WTC11 (cell line): ENCODE measurements around the gene NLRP3. TPM values are rescaled to one million over a fixed set of nuclear protein-coding genes. Genes with fewer than 3 reads are reported as not detected.
"Not testable (repeated sequence)": the region's sequence is repeated elsewhere in the genome, so short reads cannot be mapped to it uniquely, and the experiment has no call there.

Experiments used
- ATAC-seq: fragments of 200-7000 bp; cut with Tn5 transposase; 2 replicates; pipeline ENCODE4 v1.10.0; 2021; ENCODE audit warnings: mild to moderate bottlenecking, moderate library complexity
- CTCF ChIA-PET: fragments of 300-600 bp; sonication (Branson Sonifier 250); formaldehyde crosslinking; loops from one replicate; lab custom pipeline; 2021; ENCODE audit warnings: antibody characterized with exemption; lab: Charles Lee
- POLR2A ChIA-PET: fragments of 350-600 bp; sonication (Branson Sonifier 250); formaldehyde crosslinking; loops from one replicate; lab custom pipeline; 2021; ENCODE audit warnings: antibody characterized with exemption; lab: Charles Lee
- DNase-seq: peaks from one replicate; pipeline ENCODE4 v3.0.0; 2021; ENCODE audit warnings: low spot score
- H3K27ac Mint-ChIP-seq: 2 replicates; pipeline ENCODE4 v1.8.0; 2021; ENCODE audit warnings: mixed read lengths
- H3K27me3 Mint-ChIP-seq: 2 replicates; pipeline ENCODE4 v1.8.0; 2021; ENCODE audit warnings: low read depth, mild to moderate bottlenecking, moderate library complexity, mixed read lengths
- H3K36me3 Mint-ChIP-seq: 2 replicates; pipeline ENCODE4 v1.8.0; 2021; ENCODE audit warnings: mixed read lengths
- H3K4me1 Mint-ChIP-seq: 2 replicates; pipeline ENCODE4 v1.8.0; 2022; ENCODE audit warnings: mixed read lengths
- H3K4me3 Mint-ChIP-seq: 2 replicates; pipeline ENCODE4 v1.8.0; 2021; ENCODE audit warnings: mild to moderate bottlenecking, moderate library complexity, mixed read lengths
- H3K9me3 Mint-ChIP-seq: 2 replicates; pipeline ENCODE4 v1.8.0; 2021; ENCODE audit warnings: mixed read lengths
- EMX1 ChIP-seq: fragments of 250-450 bp; sonication (Bioruptor Pico); IDR thresholded peaks from 2 replicates; pipeline ENCODE4 v1.8.0; 2021; ENCODE audit warnings: mild to moderate bottlenecking
- ETV6 ChIP-seq: sonication (generic); formaldehyde crosslinking; IDR thresholded peaks from 2 replicates; pipeline ENCODE4 v1.8.1; 2022; ENCODE audit warnings: mild to moderate bottlenecking, missing genetic modification reagents
- FOXJ3 ChIP-seq: sonication (generic); formaldehyde crosslinking; IDR thresholded peaks from 2 replicates; pipeline ENCODE4 v1.9.0; 2021; ENCODE audit warnings: missing genetic modification reagents, mild to moderate bottlenecking, borderline replicate concordance
- FOXK1 ChIP-seq: sonication (generic); formaldehyde crosslinking; IDR thresholded peaks from 2 replicates; pipeline ENCODE4 v1.8.0; 2022; ENCODE audit warnings: mild to moderate bottlenecking, moderate library complexity, missing genetic modification reagents
- JUN ChIP-seq: sonication (generic); formaldehyde crosslinking; IDR thresholded peaks from 2 replicates; pipeline ENCODE4 v1.8.0; 2023; ENCODE audit warnings: mild to moderate bottlenecking, missing genetic modification reagents
- NFE2L1 ChIP-seq: sonication (generic); formaldehyde crosslinking; IDR thresholded peaks from 2 replicates; pipeline ENCODE4 v1.8.1; 2023; ENCODE audit warnings: missing genetic modification reagents
- SMAD3 ChIP-seq: sonication (generic); formaldehyde crosslinking; IDR thresholded peaks from 2 replicates; pipeline ENCODE4 v1.8.0; 2022; ENCODE audit warnings: missing genetic modification reagents, mild to moderate bottlenecking, borderline replicate concordance
- SOX15 ChIP-seq: fragments of 250-450 bp; sonication (Bioruptor Pico); IDR thresholded peaks from 2 replicates; pipeline ENCODE4 v1.9.0; 2021; ENCODE audit warnings: mild to moderate bottlenecking
- TCF7 ChIP-seq: sonication (generic); formaldehyde crosslinking; IDR thresholded peaks from 2 replicates; pipeline ENCODE4 v1.8.0; 2022; ENCODE audit warnings: mild to moderate bottlenecking, low read depth, missing genetic modification reagents, moderate library complexity
- ZNF423 ChIP-seq: fragments of 250-450 bp; sonication (Bioruptor Pico); IDR thresholded peaks from 2 replicates; pipeline ENCODE4 v2.1.2; 2022; ENCODE audit warnings: mild to moderate bottlenecking, moderate library complexity
- ZNF671 ChIP-seq: fragments of 250-450 bp; sonication (Bioruptor Pico); IDR thresholded peaks from 2 replicates; pipeline ENCODE4 v1.8.0; 2021; ENCODE audit warnings: mild to moderate bottlenecking
- total RNA-seq: library from RNA; stranded (reverse); gene quantifications from 3 replicates; pipeline ENCODE4 v1.2.3, GENCODE V29; 2021
- TF ChIP-seq, protein P1 (sequence below): sonication (generic); formaldehyde crosslinking; IDR thresholded peaks from 2 replicates; pipeline ENCODE4 v1.8.0; 2023; ENCODE audit warnings: missing genetic modification reagents, mild to moderate bottlenecking, borderline replicate concordance
- TF ChIP-seq, protein P2 (sequence below): sonication (generic); formaldehyde crosslinking; IDR thresholded peaks from 2 replicates; pipeline ENCODE4 v1.8.1; 2023; ENCODE audit warnings: mild to moderate bottlenecking, moderate library complexity, missing genetic modification reagents
- TF ChIP-seq, protein P3 (sequence below): fragments of 250-450 bp; sonication (Bioruptor Pico); IDR thresholded peaks from 2 replicates; pipeline ENCODE4 v1.9.0; 2021; ENCODE audit warnings: mild to moderate bottlenecking, borderline replicate concordance

Gene NLRP3
- total RNA-seq, 1 experiment from 2014 or later = 0.11 TPM

DNA sequence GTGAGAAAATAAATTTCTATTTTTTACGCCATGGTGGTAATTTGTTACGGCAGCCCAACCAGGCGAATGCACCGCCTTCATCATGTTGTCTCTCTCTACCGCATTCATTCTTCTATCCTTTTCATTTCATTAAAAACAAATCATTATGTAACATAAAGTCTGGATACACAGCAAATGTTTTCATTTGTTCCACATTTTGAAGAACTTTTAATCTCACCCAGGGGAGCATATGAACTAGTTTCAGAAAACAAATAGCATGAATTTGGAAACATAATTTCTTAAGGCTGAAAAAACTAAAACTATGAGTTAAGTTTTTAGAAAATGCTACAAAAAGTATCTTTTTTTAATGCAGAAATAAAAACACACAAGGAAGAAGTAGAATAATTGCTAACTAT, 53.2 kb downstream of the NLRP3 start:
- TF ChIP-seq, protein P1, sequence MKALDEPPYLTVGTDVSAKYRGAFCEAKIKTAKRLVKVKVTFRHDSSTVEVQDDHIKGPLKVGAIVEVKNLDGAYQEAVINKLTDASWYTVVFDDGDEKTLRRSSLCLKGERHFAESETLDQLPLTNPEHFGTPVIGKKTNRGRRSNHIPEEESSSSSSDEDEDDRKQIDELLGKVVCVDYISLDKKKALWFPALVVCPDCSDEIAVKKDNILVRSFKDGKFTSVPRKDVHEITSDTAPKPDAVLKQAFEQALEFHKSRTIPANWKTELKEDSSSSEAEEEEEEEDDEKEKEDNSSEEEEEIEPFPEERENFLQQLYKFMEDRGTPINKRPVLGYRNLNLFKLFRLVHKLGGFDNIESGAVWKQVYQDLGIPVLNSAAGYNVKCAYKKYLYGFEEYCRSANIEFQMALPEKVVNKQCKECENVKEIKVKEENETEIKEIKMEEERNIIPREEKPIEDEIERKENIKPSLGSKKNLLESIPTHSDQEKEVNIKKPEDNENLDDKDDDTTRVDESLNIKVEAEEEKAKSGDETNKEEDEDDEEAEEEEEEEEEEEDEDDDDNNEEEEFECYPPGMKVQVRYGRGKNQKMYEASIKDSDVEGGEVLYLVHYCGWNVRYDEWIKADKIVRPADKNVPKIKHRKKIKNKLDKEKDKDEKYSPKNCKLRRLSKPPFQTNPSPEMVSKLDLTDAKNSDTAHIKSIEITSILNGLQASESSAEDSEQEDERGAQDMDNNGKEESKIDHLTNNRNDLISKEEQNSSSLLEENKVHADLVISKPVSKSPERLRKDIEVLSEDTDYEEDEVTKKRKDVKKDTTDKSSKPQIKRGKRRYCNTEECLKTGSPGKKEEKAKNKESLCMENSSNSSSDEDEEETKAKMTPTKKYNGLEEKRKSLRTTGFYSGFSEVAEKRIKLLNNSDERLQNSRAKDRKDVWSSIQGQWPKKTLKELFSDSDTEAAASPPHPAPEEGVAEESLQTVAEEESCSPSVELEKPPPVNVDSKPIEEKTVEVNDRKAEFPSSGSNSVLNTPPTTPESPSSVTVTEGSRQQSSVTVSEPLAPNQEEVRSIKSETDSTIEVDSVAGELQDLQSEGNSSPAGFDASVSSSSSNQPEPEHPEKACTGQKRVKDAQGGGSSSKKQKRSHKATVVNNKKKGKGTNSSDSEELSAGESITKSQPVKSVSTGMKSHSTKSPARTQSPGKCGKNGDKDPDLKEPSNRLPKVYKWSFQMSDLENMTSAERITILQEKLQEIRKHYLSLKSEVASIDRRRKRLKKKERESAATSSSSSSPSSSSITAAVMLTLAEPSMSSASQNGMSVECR = no peak
- TF ChIP-seq, protein P2, sequence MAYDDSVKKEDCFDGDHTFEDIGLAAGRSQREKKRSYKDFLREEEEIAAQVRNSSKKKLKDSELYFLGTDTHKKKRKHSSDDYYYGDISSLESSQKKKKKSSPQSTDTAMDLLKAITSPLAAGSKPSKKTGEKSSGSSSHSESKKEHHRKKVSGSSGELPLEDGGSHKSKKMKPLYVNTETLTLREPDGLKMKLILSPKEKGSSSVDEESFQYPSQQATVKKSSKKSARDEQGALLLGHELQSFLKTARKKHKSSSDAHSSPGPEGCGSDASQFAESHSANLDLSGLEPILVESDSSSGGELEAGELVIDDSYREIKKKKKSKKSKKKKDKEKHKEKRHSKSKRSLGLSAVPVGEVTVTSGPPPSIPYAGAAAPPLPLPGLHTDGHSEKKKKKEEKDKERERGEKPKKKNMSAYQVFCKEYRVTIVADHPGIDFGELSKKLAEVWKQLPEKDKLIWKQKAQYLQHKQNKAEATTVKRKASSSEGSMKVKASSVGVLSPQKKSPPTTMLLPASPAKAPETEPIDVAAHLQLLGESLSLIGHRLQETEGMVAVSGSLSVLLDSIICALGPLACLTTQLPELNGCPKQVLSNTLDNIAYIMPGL (CRISPR knock-in tag) = no peak
- TF ChIP-seq FOXK1 (CRISPR knock-in tag) = no peak
- TF ChIP-seq SOX15 (CRISPR knock-in tag) = no peak
- no peak for TF ChIP-seq SMAD3 (CRISPR knock-in tag)
- TF ChIP-seq FOXJ3 (CRISPR knock-in tag) = no peak
- no peak for TF ChIP-seq EMX1
- TF ChIP-seq ZNF423 (CRISPR knock-in tag) = no peak
- H3K4me1 Mint-ChIP-seq = peaks cover 19% of the 10 kb centered on the region
- H3K4me3 Mint-ChIP-seq = no peak overlapping the region

GRCh38 chr1:247470942-247471429, 55.0 kb downstream of the NLRP3 start:
- H3K27me3 Mint-ChIP-seq, H3K4me3 Mint-ChIP-seq, DNase-seq, POLR2A ChIA-PET, H3K27ac Mint-ChIP-seq, ATAC-seq: not testable (repeated sequence)
- Mint-ChIP-seq H3K9me3 (peaks cover 18% of the 10 kb centered on the region), H3K4me1 (peaks cover 23% of the 10 kb centered on the region), H3K36me3 (peaks cover 14% of the 10 kb centered on the region)
- CTCF ChIA-PET = interaction anchor here (1.0 to 1.2 kb wide), 3 partner anchors 61 to 324 kb away, joined by 3 read pairs; no protein-coding TSS in a partner anchor

More for the DNA sequence above, 53.2 kb downstream of the NLRP3 start:
- no peaks in the 10 kb centered on the region for H3K27me3 Mint-ChIP-seq
- CTCF ChIA-PET = no interaction called here
- H3K27ac Mint-ChIP-seq = no peak overlapping the region; the same call in 1 of the 2 replicates
- H3K36me3 Mint-ChIP-seq = no peaks in the 10 kb centered on the region
- ATAC-seq (no peak), DNase-seq (no peak)
- H3K9me3 Mint-ChIP-seq = peaks cover 3% of the 10 kb centered on the region
- POLR2A ChIA-PET = no interaction called here

- TF ChIP-seq, protein P3, sequence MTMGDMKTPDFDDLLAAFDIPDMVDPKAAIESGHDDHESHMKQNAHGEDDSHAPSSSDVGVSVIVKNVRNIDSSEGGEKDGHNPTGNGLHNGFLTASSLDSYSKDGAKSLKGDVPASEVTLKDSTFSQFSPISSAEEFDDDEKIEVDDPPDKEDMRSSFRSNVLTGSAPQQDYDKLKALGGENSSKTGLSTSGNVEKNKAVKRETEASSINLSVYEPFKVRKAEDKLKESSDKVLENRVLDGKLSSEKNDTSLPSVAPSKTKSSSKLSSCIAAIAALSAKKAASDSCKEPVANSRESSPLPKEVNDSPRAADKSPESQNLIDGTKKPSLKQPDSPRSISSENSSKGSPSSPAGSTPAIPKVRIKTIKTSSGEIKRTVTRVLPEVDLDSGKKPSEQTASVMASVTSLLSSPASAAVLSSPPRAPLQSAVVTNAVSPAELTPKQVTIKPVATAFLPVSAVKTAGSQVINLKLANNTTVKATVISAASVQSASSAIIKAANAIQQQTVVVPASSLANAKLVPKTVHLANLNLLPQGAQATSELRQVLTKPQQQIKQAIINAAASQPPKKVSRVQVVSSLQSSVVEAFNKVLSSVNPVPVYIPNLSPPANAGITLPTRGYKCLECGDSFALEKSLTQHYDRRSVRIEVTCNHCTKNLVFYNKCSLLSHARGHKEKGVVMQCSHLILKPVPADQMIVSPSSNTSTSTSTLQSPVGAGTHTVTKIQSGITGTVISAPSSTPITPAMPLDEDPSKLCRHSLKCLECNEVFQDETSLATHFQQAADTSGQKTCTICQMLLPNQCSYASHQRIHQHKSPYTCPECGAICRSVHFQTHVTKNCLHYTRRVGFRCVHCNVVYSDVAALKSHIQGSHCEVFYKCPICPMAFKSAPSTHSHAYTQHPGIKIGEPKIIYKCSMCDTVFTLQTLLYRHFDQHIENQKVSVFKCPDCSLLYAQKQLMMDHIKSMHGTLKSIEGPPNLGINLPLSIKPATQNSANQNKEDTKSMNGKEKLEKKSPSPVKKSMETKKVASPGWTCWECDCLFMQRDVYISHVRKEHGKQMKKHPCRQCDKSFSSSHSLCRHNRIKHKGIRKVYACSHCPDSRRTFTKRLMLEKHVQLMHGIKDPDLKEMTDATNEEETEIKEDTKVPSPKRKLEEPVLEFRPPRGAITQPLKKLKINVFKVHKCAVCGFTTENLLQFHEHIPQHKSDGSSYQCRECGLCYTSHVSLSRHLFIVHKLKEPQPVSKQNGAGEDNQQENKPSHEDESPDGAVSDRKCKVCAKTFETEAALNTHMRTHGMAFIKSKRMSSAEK = no peak
- TF ChIP-seq NFE2L1 (CRISPR knock-in tag) (no peak), TCF7 (CRISPR knock-in tag) (no peak), ZNF671 (no peak), JUN (CRISPR knock-in tag) (no peak), ETV6 (CRISPR knock-in tag) (no peak)
- DNase-seq (no peak), ATAC-seq (no peak)
- Mint-ChIP-seq H3K9me3 (peaks cover 18% of the 10 kb centered on the region), H3K36me3 (peaks cover 15% of the 10 kb centered on the region), H3K4me1 (peaks cover 23% of the 10 kb centered on the region), H3K27ac (no peak overlapping the region), H3K27me3 (no peaks in the 10 kb centered on the region), H3K4me3 (no peak overlapping the region)
- ChIA-PET POLR2A (no interaction called here), CTCF (interaction anchor here (0.5 to 1.2 kb wide), 4 partner anchors 60 to 325 kb away, joined by 3 read pairs; no protein-coding TSS in a partner anchor)
Observed at GRCh38 chr1:247471445-247472016, 55.6 kb downstream of the NLRP3 start.
